ENCODE data around the gene RPS3A. TPM values are rescaled to one million over a fixed set of nuclear protein-coding genes. Genes with fewer than 3 reads are reported as not detected.

Gene RPS3A
- total RNA-seq, 1 experiment from 2014 or later, result 2,446 TPM

DNA sequence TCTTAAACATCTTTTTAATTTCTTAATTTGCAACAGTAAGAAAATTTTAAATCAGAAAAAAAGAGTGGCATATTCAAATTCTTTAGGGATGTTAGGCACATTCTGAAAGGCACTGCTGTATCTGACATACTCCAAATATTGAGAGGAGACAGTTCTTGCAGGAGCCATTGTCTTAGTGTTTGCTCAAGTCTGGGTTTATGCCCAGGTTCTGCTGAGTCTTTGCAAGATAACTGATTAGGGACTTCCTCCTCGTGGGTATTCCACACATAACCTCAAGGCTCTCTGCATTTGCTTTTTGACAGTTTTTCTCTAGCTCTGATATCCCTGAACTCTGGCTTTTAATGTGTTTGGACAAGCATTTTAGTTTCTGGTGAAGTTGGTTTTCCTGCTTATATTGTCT, 52.6 kb downstream of the RPS3A start:
- ChIA-PET POLR2A (no interaction called here), RAD21 (ENCODE audit: low non-redundant PET in 1 of 2, low total read pairs in 2 of 2, uncharacterized antibody in 2 of 2, unreplicated experiment in 2 of 2) (no interaction called here), CTCF (no interaction called here)
- intact Hi-C loops (cut with micrococcal nuclease), result no loop called here
- H3K9me3 ChIP-seq (ENCODE audit: control insufficient read depth in 1 of 2, insufficient read depth in 1 of 2, low read depth in 1 of 2, low read length in 2 of 2), result no peaks in the 10 kb centered on the region
- H3K4me1 ChIP-seq (ENCODE audit: control insufficient read depth in 1 of 2, insufficient read depth in 2 of 2, low read length in 2 of 2), result no peaks in the 10 kb centered on the region
- H3K79me2 ChIP-seq (ENCODE audit: insufficient read depth, low read length), result no peaks in the 10 kb centered on the region
- H3K4me3 ChIP-seq (replicated peaks in 1 of 2; ENCODE audit: low read depth in 1 of 2, low read length in 2 of 2), result no peak overlapping the region
- no peak overlapping the region for H3K27ac ChIP-seq (ENCODE audit: low read depth, low read length)
- H3K9ac ChIP-seq (ENCODE audit: low read length), result no peak overlapping the region
- no peak overlapping the region for H2AFZ ChIP-seq (ENCODE audit: low read depth, low read length, poor library complexity, severe bottlenecking)
- H3K4me2 ChIP-seq (ENCODE audit: low read length), result no peak overlapping the region
- DNase-seq (ENCODE audit: low read depth, low spot score) (no peak), ATAC-seq (no peak)
- H4K20me1 ChIP-seq (ENCODE audit: insufficient read depth), result no peaks in the 10 kb centered on the region
- TF ChIP-seq TCF7L2 (IDR thresholded peaks at IDR 0.05; ENCODE audit: borderline replicate concordance, extremely low read depth, insufficient read depth, insufficient read length) (no peak), EGR1 (IDR thresholded peaks at IDR 0.05; ENCODE audit: low read depth) (no peak), EZH2phosphoT487 (IDR thresholded peaks at IDR 0.05; ENCODE audit: borderline replicate concordance) (no peak), EZH2 (IDR thresholded peaks at IDR 0.05) (no peak), FOSL1 (IDR thresholded peaks at IDR 0.05; ENCODE audit: low read depth) (no peak), SP1 (IDR thresholded peaks at IDR 0.05; ENCODE audit: low read depth) (no peak), ZNF274 (IDR thresholded peaks at IDR 0.05; ENCODE audit: low read depth, low read length) (no peak), ELF1 (IDR thresholded peaks at IDR 0.05; ENCODE audit: borderline replicate concordance, low read depth) (no peak)
- TF ChIP-seq, protein P1, sequence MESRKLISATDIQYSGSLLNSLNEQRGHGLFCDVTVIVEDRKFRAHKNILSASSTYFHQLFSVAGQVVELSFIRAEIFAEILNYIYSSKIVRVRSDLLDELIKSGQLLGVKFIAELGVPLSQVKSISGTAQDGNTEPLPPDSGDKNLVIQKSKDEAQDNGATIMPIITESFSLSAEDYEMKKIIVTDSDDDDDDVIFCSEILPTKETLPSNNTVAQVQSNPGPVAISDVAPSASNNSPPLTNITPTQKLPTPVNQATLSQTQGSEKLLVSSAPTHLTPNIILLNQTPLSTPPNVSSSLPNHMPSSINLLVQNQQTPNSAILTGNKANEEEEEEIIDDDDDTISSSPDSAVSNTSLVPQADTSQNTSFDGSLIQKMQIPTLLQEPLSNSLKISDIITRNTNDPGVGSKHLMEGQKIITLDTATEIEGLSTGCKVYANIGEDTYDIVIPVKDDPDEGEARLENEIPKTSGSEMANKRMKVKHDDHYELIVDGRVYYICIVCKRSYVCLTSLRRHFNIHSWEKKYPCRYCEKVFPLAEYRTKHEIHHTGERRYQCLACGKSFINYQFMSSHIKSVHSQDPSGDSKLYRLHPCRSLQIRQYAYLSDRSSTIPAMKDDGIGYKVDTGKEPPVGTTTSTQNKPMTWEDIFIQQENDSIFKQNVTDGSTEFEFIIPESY (IDR thresholded peaks at IDR 0.05; ENCODE audit: extremely low read depth, insufficient replicate concordance, low read length), result no peak
- TF ChIP-seq, protein P2, sequence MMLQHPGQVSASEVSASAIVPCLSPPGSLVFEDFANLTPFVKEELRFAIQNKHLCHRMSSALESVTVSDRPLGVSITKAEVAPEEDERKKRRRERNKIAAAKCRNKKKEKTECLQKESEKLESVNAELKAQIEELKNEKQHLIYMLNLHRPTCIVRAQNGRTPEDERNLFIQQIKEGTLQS (IDR thresholded peaks at IDR 0.05), result no peak
- no peaks in the 10 kb centered on the region for H3K36me3 ChIP-seq (ENCODE audit: control insufficient read depth in 1 of 2, insufficient read depth in 2 of 2, low read length in 2 of 2)
- no peaks in the 10 kb centered on the region for H3K27me3 ChIP-seq (ENCODE audit: insufficient read depth, low read length)
- H3K9me2 ChIP-seq (ENCODE audit: insufficient read depth), result no peaks in the 10 kb centered on the region
- BruUV-seq (replicated peaks), result no TSS peak

All from HCT116 (cell line).